ENCODE measurements around the gene GPR139.

The GPR139 gene

DNA sequence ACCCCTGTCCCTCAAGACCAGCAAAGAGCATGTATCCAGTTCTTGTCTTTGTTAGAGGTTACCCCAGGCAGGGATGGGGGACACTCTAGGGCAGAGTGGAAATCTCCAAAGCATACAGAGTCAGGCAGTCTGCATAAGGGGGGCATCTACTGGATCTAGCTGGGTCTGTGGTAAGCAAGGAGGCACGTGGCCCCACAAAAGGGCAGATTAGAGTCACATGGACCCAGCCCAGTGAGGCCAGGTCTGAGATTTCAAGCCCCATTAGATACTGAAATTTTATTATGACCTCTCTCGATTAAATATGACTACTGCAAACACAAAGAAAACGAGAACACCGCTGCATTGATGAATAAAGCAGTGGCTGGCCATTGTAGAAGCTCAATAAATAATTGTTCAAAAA, 1.6 kb upstream of the GPR139 start:
- no peak for DNase-seq (ENCODE audit: low read depth)
- TF ChIP-seq, protein P1, sequence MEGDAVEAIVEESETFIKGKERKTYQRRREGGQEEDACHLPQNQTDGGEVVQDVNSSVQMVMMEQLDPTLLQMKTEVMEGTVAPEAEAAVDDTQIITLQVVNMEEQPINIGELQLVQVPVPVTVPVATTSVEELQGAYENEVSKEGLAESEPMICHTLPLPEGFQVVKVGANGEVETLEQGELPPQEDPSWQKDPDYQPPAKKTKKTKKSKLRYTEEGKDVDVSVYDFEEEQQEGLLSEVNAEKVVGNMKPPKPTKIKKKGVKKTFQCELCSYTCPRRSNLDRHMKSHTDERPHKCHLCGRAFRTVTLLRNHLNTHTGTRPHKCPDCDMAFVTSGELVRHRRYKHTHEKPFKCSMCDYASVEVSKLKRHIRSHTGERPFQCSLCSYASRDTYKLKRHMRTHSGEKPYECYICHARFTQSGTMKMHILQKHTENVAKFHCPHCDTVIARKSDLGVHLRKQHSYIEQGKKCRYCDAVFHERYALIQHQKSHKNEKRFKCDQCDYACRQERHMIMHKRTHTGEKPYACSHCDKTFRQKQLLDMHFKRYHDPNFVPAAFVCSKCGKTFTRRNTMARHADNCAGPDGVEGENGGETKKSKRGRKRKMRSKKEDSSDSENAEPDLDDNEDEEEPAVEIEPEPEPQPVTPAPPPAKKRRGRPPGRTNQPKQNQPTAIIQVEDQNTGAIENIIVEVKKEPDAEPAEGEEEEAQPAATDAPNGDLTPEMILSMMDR (conservative IDR thresholded peaks at IDR 0.05; ENCODE audit: low read depth, low read length): no peak
- H3K4me3 ChIP-seq (ENCODE audit: low read length): no peak overlapping the region

DNA sequence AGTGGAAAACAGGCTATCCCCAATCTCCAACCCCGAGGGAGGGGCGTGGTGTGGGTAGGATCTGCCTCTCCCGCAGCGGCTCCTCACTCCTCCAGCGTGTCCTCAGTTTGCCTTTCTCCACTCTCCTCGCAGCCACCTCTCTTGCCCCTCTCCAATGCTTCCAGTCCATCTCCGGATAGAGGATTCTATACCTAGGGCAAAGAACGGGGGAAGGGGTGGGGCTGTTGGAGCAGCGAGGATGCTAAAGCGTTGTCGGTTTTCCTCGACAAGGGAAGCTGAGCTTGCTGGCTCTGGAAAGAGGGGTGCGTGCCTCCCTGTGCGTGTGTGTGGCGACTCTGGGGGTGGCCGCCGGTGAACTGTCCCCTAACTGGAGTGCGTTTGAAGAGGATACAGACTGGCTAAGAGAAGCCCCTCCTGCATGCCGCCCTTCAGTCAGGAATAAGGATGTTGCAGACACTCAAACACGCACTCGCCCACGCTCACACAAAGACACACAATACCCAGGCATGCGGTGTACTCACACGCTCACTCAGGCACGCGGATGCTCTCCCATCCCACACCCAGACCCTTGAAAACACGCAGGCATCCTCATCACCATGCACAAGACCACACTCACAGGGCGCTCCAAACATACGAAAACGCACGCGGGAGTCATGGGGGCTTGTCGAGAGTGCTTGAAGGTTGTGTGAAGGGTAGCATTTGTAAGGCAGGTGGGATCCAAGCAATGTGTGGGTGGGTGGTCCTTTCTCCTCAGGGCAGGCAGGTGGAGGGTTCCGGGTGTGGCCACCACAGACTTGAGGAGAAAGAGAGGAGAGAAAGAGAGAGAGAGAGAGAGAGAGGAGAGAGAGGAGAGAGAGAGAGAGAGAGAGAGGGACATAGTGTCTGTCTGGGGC, 655 bp upstream of the GPR139 start:
- DNase-seq (ENCODE audit: low read depth): no peak
- H3K4me3 ChIP-seq (ENCODE audit: low read length): no peak overlapping the region
- TF ChIP-seq, protein P1 (conservative IDR thresholded peaks at IDR 0.05; ENCODE audit: low read depth, low read length): no peak

DNA sequence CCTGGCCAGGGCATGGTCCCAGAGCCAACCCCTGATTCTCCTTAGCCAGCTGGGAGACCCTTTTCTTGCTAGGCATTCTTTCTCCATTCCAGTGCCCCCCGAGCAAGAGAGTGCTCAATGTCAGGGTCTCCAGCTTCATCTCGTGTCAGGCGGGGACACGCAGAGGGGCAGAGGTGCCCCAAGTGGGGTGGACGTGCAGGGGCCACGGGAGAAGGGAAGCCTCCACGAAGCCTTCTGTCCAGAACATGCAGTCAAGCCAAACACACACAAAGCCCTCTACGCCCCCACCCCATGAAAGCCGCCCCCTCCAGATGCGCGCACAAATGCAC, 852 bp downstream of the GPR139 start:
- DNase-seq (ENCODE audit: low read depth): no peak
- TF ChIP-seq, protein P1 (conservative IDR thresholded peaks at IDR 0.05; ENCODE audit: low read depth, low read length): no peak
- H3K4me3 ChIP-seq (ENCODE audit: low read length): no peak overlapping the region

DNA sequence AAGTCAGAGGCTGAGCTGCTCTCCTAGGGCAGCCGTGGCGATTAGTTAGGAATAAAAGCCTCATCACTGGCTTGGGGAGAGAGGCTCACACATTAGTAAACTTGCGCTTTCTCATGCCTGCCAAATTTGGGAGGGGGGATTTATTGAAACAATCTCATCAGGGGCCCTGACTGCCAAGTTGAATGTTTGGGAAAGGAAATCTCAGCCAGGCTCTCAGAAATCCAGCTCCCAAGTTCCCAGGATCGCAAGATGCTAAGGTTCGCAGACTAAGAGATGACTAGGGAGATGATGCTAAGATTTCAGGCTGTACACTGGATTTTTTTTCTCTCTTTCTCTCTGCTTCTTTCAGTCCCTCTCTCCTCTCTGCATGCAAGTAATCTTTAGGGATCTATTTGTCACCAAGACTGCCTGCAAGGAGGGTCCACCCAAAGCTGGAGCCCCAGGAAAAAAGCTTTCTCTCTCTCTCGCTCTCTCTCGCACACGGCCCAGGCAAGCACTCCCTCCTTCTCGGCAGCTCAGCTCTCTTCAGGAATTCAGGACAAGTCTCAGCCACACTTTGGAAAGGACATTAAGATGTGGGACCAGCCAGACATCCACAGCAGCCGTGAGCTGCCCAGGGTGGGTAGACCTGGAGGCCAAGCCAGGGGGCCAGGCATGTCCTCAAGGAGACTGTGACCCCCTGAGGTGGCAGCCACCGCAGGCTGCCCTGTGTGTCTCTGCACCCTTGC, 1.4 kb downstream of the GPR139 start:
- H3K4me3 ChIP-seq (ENCODE audit: low read length): no peak overlapping the region
- no peak for DNase-seq (ENCODE audit: low read depth)
- TF ChIP-seq, protein P1 (conservative IDR thresholded peaks at IDR 0.05; ENCODE audit: low read depth, low read length): no peak

DNA sequence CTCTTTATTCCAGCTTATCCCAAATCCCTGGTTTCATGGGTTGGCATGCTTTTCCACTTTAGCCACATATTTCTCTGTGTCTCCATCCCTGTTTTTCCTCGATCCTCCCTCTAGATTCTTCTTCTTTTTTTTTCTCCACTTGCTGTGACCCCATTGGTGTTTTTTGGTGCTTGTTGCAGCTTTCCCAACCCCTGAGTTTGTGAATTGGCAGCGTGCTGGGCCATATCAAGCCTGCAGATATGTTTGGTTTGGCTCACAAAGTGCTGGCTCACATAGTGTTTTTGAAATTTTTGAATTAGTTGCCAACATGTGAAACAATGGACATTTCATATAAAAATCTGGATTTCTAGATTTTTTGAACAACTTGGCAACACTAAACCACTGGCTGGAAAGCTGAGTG, 8.8 kb downstream of the GPR139 start:
- no peak overlapping the region for H3K4me3 ChIP-seq (ENCODE audit: low read length)
- no peak for DNase-seq (ENCODE audit: low read depth)
- TF ChIP-seq, protein P1 (conservative IDR thresholded peaks at IDR 0.05; ENCODE audit: low read depth, low read length): no peak

DNA sequence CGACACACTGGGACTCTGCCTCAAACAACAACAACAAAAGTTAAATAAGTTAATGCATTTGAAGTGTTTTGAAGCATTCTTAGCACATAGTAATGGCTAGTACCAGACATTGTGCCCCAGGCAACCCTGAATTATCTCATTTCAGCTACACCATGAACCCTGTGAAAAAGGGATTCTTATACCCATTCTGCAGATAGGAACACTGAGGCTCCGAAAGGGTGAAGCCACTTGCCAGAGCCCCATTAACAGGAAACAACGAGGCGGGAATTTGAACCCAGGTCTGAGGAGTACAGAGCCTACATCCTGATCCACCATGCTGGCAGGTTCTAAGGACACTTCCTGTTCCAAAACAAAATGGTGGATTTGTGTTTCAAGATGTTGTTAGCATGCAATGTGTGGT, 9.2 kb downstream of the GPR139 start:
- TF ChIP-seq, protein P1 (conservative IDR thresholded peaks at IDR 0.05; ENCODE audit: low read depth, low read length): no peak
- H3K4me3 ChIP-seq (ENCODE audit: low read length): no peak overlapping the region
- DNase-seq (ENCODE audit: low read depth): no peak

DNA sequence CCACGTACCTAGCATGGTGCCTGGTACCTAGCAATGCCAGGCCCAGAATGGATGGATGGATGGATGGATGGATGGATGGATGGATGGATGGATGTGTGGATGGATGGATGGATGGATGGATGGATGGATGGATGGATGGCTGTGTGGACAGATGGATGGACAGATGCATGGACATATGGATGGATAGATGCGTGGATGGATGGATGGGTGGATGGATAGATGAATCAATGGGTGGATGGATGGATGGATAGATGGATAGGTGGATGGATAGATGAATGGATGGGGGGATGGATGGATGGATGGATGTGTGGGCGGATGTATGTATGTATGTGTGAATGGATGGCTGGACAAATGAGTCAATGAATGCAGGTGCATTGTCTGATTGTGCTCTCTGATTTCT, 12.6 kb downstream of the GPR139 start:
- no peak for DNase-seq (ENCODE audit: low read depth)
- TF ChIP-seq, protein P1 (conservative IDR thresholded peaks at IDR 0.05; ENCODE audit: low read depth, low read length): no peak
- H3K4me3 ChIP-seq (ENCODE audit: low read length): no peak overlapping the region
